Activated CD8-positive, alpha-beta T cell treated with anti-CD3 and anti-CD28 coated beads, Interleukin-2, amount 10 ng/mL, durations not matched to agents 7 days and 5 days (primary cell): Measurements from ENCODE around the gene RIPK1. TPM values are rescaled to one million over a fixed set of nuclear protein-coding genes. Genes with fewer than 3 reads are reported as not detected.
A peak's percentile ranks its signal among the peaks of the same experiment; 100 is the strongest.
"Not testable (repeated sequence)": the region's sequence is repeated elsewhere in the genome, so short reads cannot be mapped to it uniquely, and the experiment has no call there.

Source experiments
- ATAC-seq: fragments of 150-1000 bp; cut with Tn5 transposase; one replicate; pipeline ENCODE4 v1.10.0; 2021; ENCODE audit warnings: moderate library complexity
- CTCF ChIA-PET: fragments of 350-600 bp; sonication (Branson Sonifier 250); formaldehyde crosslinking; loops from one replicate; lab custom pipeline; 2021; ENCODE audit warnings: antibody characterized with exemption; lab: Charles Lee
- POLR2A ChIA-PET: fragments of 350-600 bp; sonication (Branson Sonifier 250); formaldehyde crosslinking; loops from one replicate; lab custom pipeline; 2021; ENCODE audit warnings: antibody characterized with exemption; lab: Charles Lee
- DNase-seq: peaks from one replicate; pipeline ENCODE4 v3.0.0-alpha.2; 2020
- H3K27ac Mint-ChIP-seq: one replicate; pipeline ENCODE4 v1.8.0; 2021; ENCODE audit warnings: mild to moderate bottlenecking, mixed read lengths
- H3K27me3 Mint-ChIP-seq: one replicate; pipeline ENCODE4 v1.8.0; 2021; ENCODE audit warnings: low read depth, mixed read lengths
- H3K36me3 Mint-ChIP-seq: one replicate; pipeline ENCODE4 v1.8.0; 2021; ENCODE audit warnings: low read depth, mixed read lengths
- H3K4me1 Mint-ChIP-seq: one replicate; pipeline ENCODE4 v1.8.0; 2021; ENCODE audit warnings: low read depth, mixed read lengths
- H3K4me3 Mint-ChIP-seq: one replicate; pipeline ENCODE4 v1.8.0; 2021; ENCODE audit warnings: mild to moderate bottlenecking, mixed read lengths
- H3K9me3 Mint-ChIP-seq: one replicate; pipeline ENCODE4 v1.8.0; 2022; ENCODE audit warnings: mixed read lengths; ENCODE audit not compliant: insufficient read depth
- total RNA-seq, 2 experiments: library from RNA; stranded (reverse); gene quantifications; one replicate each; pipeline ENCODE4 v1.2.3, GENCODE V29; 2021

RIPK1 gene
- total RNA-seq, 2 experiments from 2014 or later, result 28.0 to 28.1 TPM

- Mint-ChIP-seq H3K4me3 (peak overlapping the region; percentile 81), H3K36me3 (peaks cover 19% of the 10 kb centered on the region), H3K4me1 (peaks cover 58% of the 10 kb centered on the region), H3K27ac (peak overlapping the region; percentile 73)
- CTCF ChIA-PET, result interaction anchor here (0.7 to 1.2 kb wide), 6 partner anchors 39 to 272 kb away, joined by 3 to 19 read pairs (median 4); partner anchors contain the start of gene NQO2
- not testable (repeated sequence) for ATAC-seq, H3K27me3 Mint-ChIP-seq, DNase-seq, H3K9me3 Mint-ChIP-seq
- POLR2A ChIA-PET, result interaction anchor here (0.6 to 1.3 kb wide), 18 partner anchors 10 to 298 kb away, joined by 3 to 24 read pairs (median 4); partner anchors contain the start of genes BPHL, NQO2, PSMG4 and SERPINB1
These were observed 5.0 kb upstream of the RIPK1 start for GRCh38 chr6:3063340-3063732.

GRCh38 chr6:3063733-3064700 lies 4.3 kb upstream of the RIPK1 start:
- peaks cover 19% of the 10 kb centered on the region for H3K36me3 Mint-ChIP-seq
- POLR2A ChIA-PET, result interaction anchor here (0.6 to 1.3 kb wide), 18 partner anchors 10 to 298 kb away, joined by 3 to 24 read pairs (median 4); partner anchors contain the start of genes BPHL, NQO2, PSMG4 and SERPINB1
- H3K4me1 Mint-ChIP-seq, result peaks cover 51% of the 10 kb centered on the region
- ATAC-seq (peak; percentile 86), DNase-seq (peak; percentile 94)
- CTCF ChIA-PET, result interaction anchor here (0.7 to 1.2 kb wide), 6 partner anchors 40 to 273 kb away, joined by 3 to 19 read pairs (median 4); partner anchors contain the start of gene NQO2
- H3K9me3 Mint-ChIP-seq, result no peaks in the 10 kb centered on the region
- peak overlapping the region; percentile 84 for H3K27ac Mint-ChIP-seq
- H3K27me3 Mint-ChIP-seq, result no peaks in the 10 kb centered on the region
- peak overlapping the region; percentile 81 for H3K4me3 Mint-ChIP-seq

- Mint-ChIP-seq H3K9me3 (no peaks in the 10 kb centered on the region), H3K27ac (no peak overlapping the region), H3K36me3 (peaks cover 49% of the 10 kb centered on the region), H3K4me1 (peaks cover 68% of the 10 kb centered on the region), H3K4me3 (no peak overlapping the region), H3K27me3 (no peaks in the 10 kb centered on the region)
- POLR2A ChIA-PET, result no interaction called here
- DNase-seq (no peak), ATAC-seq (no peak)
- CTCF ChIA-PET, result interaction anchor here (0.8 to 1.8 kb wide), 2 partner anchors 45 to 180 kb away, joined by 3 to 6 read pairs; no protein-coding TSS in a partner anchor
These were observed 3.3 kb downstream of the RIPK1 start for GRCh38 chr6:3071568-3071967.

GRCh38 chr6:3072798-3073197 lies 4.5 kb downstream of the RIPK1 start:
- CTCF ChIA-PET, result no interaction called here
- Mint-ChIP-seq H3K4me1 (peaks cover 67% of the 10 kb centered on the region), H3K9me3 (no peaks in the 10 kb centered on the region), H3K27ac (no peak overlapping the region), H3K27me3 (no peaks in the 10 kb centered on the region), H3K4me3 (no peak overlapping the region), H3K36me3 (peaks cover 54% of the 10 kb centered on the region)
- POLR2A ChIA-PET, result no interaction called here
- ATAC-seq (no peak), DNase-seq (no peak)

GRCh38 chr6:3073382-3073781 lies 5.1 kb downstream of the RIPK1 start:
- peaks cover 57% of the 10 kb centered on the region for H3K36me3 Mint-ChIP-seq
- ChIA-PET CTCF (no interaction called here), POLR2A (no interaction called here)

GRCh38 chr6:3075772-3076113 lies 7.4 kb downstream of the RIPK1 start:
- Mint-ChIP-seq H3K36me3 (peaks cover 59% of the 10 kb centered on the region), H3K27ac (peak overlapping the region; percentile 86), H3K4me3 (peak overlapping the region; percentile 65), H3K27me3 (no peaks in the 10 kb centered on the region), H3K9me3 (no peaks in the 10 kb centered on the region), H3K4me1 (peaks cover 48% of the 10 kb centered on the region)
- ATAC-seq, result no peak
- ChIA-PET CTCF (interaction anchor here (0.8 to 1.6 kb wide), 8 partner anchors 9 to 179 kb away, joined by 3 to 5 read pairs (median 4); no protein-coding TSS in a partner anchor), POLR2A (interaction anchor here (0.7 to 1.6 kb wide), 2 partner anchors 10 to 41 kb away, joined by 3 to 4 read pairs; no protein-coding TSS in a partner anchor)
- no peak for DNase-seq

More at GRCh38 chr6:3073382-3073781, 5.1 kb downstream of the RIPK1 start:
- Mint-ChIP-seq H3K27me3 (no peaks in the 10 kb centered on the region), H3K4me1 (peaks cover 63% of the 10 kb centered on the region), H3K4me3 (no peak overlapping the region), H3K27ac (no peak overlapping the region), H3K9me3 (no peaks in the 10 kb centered on the region)
- ATAC-seq, result no peak
- DNase-seq, result no peak

- Mint-ChIP-seq H3K9me3 (no peaks in the 10 kb centered on the region), H3K4me3 (no peak overlapping the region), H3K27ac (no peak overlapping the region), H3K4me1 (peaks cover 43% of the 10 kb centered on the region), H3K36me3 (peaks cover 62% of the 10 kb centered on the region), H3K27me3 (no peaks in the 10 kb centered on the region)
- no peak for DNase-seq
- ChIA-PET POLR2A (interaction anchor here (1.6 kb wide), 1 partner anchor 11 kb away, joined by 4 read pairs; no protein-coding TSS in a partner anchor), CTCF (interaction anchor here (0.9 to 1.6 kb wide), 6 partner anchors 22 to 178 kb away, joined by 3 to 5 read pairs (median 4); no protein-coding TSS in a partner anchor)
- no peak for ATAC-seq
These were observed 8.0 kb downstream of the RIPK1 start for GRCh38 chr6:3076320-3076719.

- Mint-ChIP-seq H3K4me1 (peaks cover 35% of the 10 kb centered on the region), H3K36me3 (peaks cover 62% of the 10 kb centered on the region), H3K4me3 (no peak overlapping the region), H3K9me3 (no peaks in the 10 kb centered on the region), H3K27me3 (no peaks in the 10 kb centered on the region), H3K27ac (no peak overlapping the region)
- DNase-seq (no peak), ATAC-seq (no peak)
- ChIA-PET POLR2A (no interaction called here), CTCF (no interaction called here)
These were observed 9.1 kb downstream of the RIPK1 start for GRCh38 chr6:3077430-3077829.

- DNase-seq, POLR2A ChIA-PET, CTCF ChIA-PET, H3K4me3 Mint-ChIP-seq, ATAC-seq, H3K27me3 Mint-ChIP-seq, H3K9me3 Mint-ChIP-seq: not testable (repeated sequence)
- Mint-ChIP-seq H3K4me1 (peaks cover 28% of the 10 kb centered on the region), H3K36me3 (peaks cover 68% of the 10 kb centered on the region), H3K27ac (peak overlapping the region; percentile 5)
These were observed 10.7 kb downstream of the RIPK1 start for GRCh38 chr6:3078952-3079351.

- ChIA-PET POLR2A (no interaction called here), CTCF (no interaction called here)
- peaks cover 70% of the 10 kb centered on the region for H3K36me3 Mint-ChIP-seq
- DNase-seq (no peak), ATAC-seq (no peak)
- no peak overlapping the region for H3K27ac Mint-ChIP-seq
- peaks cover 26% of the 10 kb centered on the region for H3K4me1 Mint-ChIP-seq
- no peaks in the 10 kb centered on the region for H3K9me3 Mint-ChIP-seq
- H3K27me3 Mint-ChIP-seq, result no peaks in the 10 kb centered on the region
- no peak overlapping the region for H3K4me3 Mint-ChIP-seq
These were observed 11.4 kb downstream of the RIPK1 start for GRCh38 chr6:3079682-3080081.

- CTCF ChIA-PET, result no interaction called here
- DNase-seq, result no peak
- POLR2A ChIA-PET, result no interaction called here
- Mint-ChIP-seq H3K4me1 (peaks cover 7% of the 10 kb centered on the region), H3K4me3 (no peak overlapping the region), H3K27ac (no peak overlapping the region), H3K27me3 (no peaks in the 10 kb centered on the region), H3K36me3 (peaks cover 79% of the 10 kb centered on the region), H3K9me3 (no peaks in the 10 kb centered on the region)
- ATAC-seq, result no peak
These were observed 13.7 kb downstream of the RIPK1 start for GRCh38 chr6:3081960-3082359.
